GM20000 (cell line): ENCODE data around the gene KCNJ4.
"Not testable (repeated sequence)": the region's sequence is repeated elsewhere in the genome, so short reads cannot be mapped to it uniquely, and the experiment has no call there.

Experiments
- DNase-seq: peaks from one replicate; pipeline ENCODE4 v3.0.0; 2012; ENCODE audit warnings: low spot score
- TF ChIP-seq, protein P1 (sequence below): IDR thresholded peaks from 2 replicates; pipeline ENCODE4 v1.5.1; 2012; ENCODE audit warnings: mild to moderate bottlenecking, control low read depth; ENCODE audit errors: extremely low read depth, missing control alignments

The KCNJ4 gene

DNA sequence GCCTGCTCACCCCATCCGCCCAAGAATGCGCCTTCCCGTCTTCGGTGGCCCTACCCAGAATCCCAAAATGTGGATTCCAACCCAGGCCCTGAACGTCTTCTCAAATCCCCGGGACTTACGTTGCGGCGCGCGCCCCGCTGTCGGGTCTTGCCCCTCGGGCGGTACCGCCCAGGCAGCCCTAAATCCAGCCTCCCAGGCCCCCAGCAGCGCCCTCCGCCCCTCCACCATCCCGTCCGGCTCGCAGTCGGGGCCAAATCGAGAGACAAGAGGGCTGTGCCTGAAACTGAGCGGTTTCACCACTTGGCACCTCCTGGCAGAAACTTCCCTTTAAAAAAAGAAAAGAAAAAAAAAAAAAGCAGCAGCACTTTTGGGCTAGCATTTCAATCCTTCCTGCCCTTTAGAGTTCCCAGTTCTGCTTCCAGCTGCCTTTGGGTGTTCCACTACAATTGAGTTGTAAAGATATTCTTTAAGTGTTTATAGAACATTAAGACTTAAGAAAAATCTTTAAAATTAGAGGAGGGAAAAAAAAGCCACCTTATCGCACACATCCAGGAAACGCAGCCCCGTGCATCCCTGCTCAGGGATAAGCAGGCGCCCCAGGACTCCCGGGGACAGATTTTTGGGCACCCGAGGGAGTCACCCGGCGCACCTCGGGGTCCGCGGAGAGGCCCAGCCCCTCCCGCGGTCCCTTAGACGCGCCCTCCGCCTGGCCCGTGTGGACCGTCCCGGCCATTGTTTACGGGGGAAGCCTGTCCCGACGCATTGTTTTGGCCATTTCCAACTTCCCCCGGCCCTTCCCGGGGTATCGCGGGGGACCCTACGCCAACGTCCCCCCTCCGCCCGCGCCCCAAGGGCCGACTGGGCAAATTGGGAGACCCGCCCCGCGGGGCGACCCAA lies 57.6 kb downstream of the KCNJ4 start:
- peak; percentile 48 for DNase-seq

GRCh38 chr22:38396440-38397069 lies 58.4 kb downstream of the KCNJ4 start:
- DNase-seq = not testable (repeated sequence)

More for the DNA sequence above, 57.6 kb downstream of the KCNJ4 start:
- TF ChIP-seq, protein P1, sequence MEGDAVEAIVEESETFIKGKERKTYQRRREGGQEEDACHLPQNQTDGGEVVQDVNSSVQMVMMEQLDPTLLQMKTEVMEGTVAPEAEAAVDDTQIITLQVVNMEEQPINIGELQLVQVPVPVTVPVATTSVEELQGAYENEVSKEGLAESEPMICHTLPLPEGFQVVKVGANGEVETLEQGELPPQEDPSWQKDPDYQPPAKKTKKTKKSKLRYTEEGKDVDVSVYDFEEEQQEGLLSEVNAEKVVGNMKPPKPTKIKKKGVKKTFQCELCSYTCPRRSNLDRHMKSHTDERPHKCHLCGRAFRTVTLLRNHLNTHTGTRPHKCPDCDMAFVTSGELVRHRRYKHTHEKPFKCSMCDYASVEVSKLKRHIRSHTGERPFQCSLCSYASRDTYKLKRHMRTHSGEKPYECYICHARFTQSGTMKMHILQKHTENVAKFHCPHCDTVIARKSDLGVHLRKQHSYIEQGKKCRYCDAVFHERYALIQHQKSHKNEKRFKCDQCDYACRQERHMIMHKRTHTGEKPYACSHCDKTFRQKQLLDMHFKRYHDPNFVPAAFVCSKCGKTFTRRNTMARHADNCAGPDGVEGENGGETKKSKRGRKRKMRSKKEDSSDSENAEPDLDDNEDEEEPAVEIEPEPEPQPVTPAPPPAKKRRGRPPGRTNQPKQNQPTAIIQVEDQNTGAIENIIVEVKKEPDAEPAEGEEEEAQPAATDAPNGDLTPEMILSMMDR = no peak

GRCh38 chr22:38395944-38396343 lies 59.1 kb downstream of the KCNJ4 start:
- not testable (repeated sequence) for DNase-seq

GRCh38 chr22:38394929-38395624 lies 59.9 kb downstream of the KCNJ4 start:
- not testable (repeated sequence) for DNase-seq

DNA sequence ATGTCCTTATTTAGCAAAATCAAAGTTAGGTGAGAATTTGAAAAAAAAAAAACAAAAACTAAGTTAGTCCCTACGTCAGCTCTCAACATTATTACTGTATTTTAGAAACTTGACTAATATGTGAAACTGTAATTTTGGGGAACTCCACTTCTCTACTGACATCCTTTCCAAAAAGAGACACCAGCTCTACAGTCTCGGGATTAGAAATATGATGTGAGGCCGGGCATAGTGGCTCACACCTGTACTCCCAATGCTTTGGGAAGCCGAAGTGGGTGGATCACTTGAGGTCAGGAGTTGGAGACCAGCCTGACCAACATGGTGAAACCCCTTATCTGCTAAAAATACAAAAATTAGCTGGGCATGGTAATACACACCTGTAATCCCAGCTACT lies 65.6 kb downstream of the KCNJ4 start:
- not testable (repeated sequence) for DNase-seq

- not testable (repeated sequence) for DNase-seq
These were observed 66.2 kb downstream of the KCNJ4 start for GRCh38 chr22:38388506-38389427.

GRCh38 chr22:38386918-38387317 lies 68.1 kb downstream of the KCNJ4 start:
- not testable (repeated sequence) for DNase-seq

DNA sequence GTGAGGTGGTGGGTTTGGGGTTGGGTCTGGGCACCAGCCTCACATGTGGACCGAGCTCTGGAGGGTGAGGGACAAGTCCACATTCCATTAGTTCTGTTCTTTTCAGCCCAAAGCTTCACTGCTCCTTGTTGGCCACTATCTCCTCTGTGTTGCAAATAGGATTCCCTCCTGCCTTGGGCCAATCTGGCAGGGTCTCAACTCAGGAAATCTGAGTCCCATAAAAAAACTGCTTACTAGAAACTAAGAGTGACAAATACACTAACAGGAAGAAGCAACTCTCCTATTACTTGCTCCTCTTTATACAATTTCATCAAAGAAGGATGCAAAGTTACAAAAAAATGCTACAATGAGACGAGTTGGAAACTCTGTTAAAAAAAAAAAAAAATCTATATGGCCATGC lies 71.6 kb downstream of the KCNJ4 start:
- DNase-seq = no peak
- TF ChIP-seq, protein P1 = no peak

- DNase-seq = not testable (repeated sequence)
These were observed 73.6 kb downstream of the KCNJ4 start for GRCh38 chr22:38381371-38381770.
